Hepatocyte (in vitro differentiated cells): ENCODE results near the gene LDLRAD4. TPM values are rescaled to one million over a fixed set of nuclear protein-coding genes. Genes with fewer than 3 reads are reported as not detected.

Source experiments
- DNase-seq: peaks from one replicate; pipeline ENCODE4 v3.0.0-alpha.2; 2016; ENCODE audit warnings: low spot score
- H2AFZ ChIP-seq: fragments of 200-600 bp; sonication (generic); 2 replicates; pipeline ENCODE4 v1.6.0; 2016; ENCODE audit warnings: antibody characterized with exemption, mild to moderate bottlenecking
- H3K27ac ChIP-seq: fragments of 200-600 bp; sonication (generic); 2 replicates; pipeline ENCODE4 v1.5.1; 2016; ENCODE audit warnings: mild to moderate bottlenecking
- H3K27me3 ChIP-seq: fragments of 200-600 bp; sonication (generic); 2 replicates; pipeline ENCODE4 v1.6.1; 2016
- H3K36me3 ChIP-seq: fragments of 200-600 bp; sonication (generic); replicated peaks from 2 replicates; pipeline ENCODE4 v1.5.1; 2016; ENCODE audit warnings: low read depth; ENCODE audit not compliant: insufficient read depth
- H3K4me1 ChIP-seq: fragments of 200-600 bp; sonication (generic); 2 replicates; pipeline ENCODE4 v1.5.1; 2016; ENCODE audit warnings: mild to moderate bottlenecking, moderate library complexity; ENCODE audit not compliant: insufficient read depth
- H3K4me2 ChIP-seq: fragments of 200-600 bp; sonication (generic); 2 replicates; pipeline ENCODE4 v1.6.0; 2016
- H3K4me3 ChIP-seq: fragments of 200-600 bp; sonication (generic); 2 replicates; pipeline ENCODE4 v1.5.1; 2016; ENCODE audit warnings: mild to moderate bottlenecking
- H3K79me2 ChIP-seq: fragments of 200-600 bp; sonication (generic); 2 replicates; pipeline ENCODE4 v1.6.0; 2017; ENCODE audit warnings: mild to moderate bottlenecking
- H3K9me2 ChIP-seq: fragments of 200-600 bp; sonication (generic); replicated peaks from 2 replicates; pipeline ENCODE4 v1.6.0; 2017; ENCODE audit warnings: mild to moderate bottlenecking; ENCODE audit not compliant: insufficient read depth
- H3K9me3 ChIP-seq: fragments of 200-600 bp; sonication (generic); 2 replicates; pipeline ENCODE4 v1.5.1; 2016; ENCODE audit warnings: low read depth, mild to moderate bottlenecking
- H4K20me1 ChIP-seq: fragments of 200-600 bp; sonication (generic); 2 replicates; pipeline ENCODE4 v1.6.0; 2016; ENCODE audit warnings: mild to moderate bottlenecking; ENCODE audit not compliant: insufficient read depth, poor library complexity, severe bottlenecking
- EZH2 ChIP-seq: fragments of 200-600 bp; sonication (generic); IDR thresholded peaks from 2 replicates; pipeline ENCODE4 v1.6.1; 2016; ENCODE audit warnings: antibody characterized with exemption, mild to moderate bottlenecking, borderline replicate concordance
- EZH2phosphoT487 ChIP-seq: fragments of 200-600 bp; sonication (generic); IDR thresholded peaks from one replicate; pipeline ENCODE4 v1.6.1; 2018; ENCODE audit warnings: antibody characterized with exemption, mild to moderate bottlenecking, low read depth, moderate library complexity; ENCODE audit not compliant: unreplicated experiment, severe bottlenecking
- WGBS: methylation state at CpG from one replicate; pipeline ENCODE4 v1.1.6; 2016; ENCODE audit warnings: low lambda C conversion rate; ENCODE audit errors: missing lambda C conversion rate; 5-methylcytosine and 5-hydroxymethylcytosine counted together
- polyA plus RNA-seq: library from polyadenylated mRNA; unstranded; fragments of >200 nt; fragmentation: Nextera tagmentation; extraction: Ambion mirVana; gene quantifications from 2 replicates; pipeline ENCODE4 v1.2.1, GENCODE V29; 2016
- total RNA-seq: library from RNA; depleted of rRNA; stranded (reverse); fragments of >200 nt; gene quantifications from 2 replicates; pipeline ENCODE4 v1.2.3, GENCODE V29; 2014
- TF ChIP-seq, protein P1 (sequence below): fragments of 200-600 bp; sonication (generic); IDR thresholded peaks from 2 replicates; pipeline ENCODE4 v1.5.1; 2016; ENCODE audit warnings: antibody characterized with exemption, mild to moderate bottlenecking; ENCODE audit not compliant: poor library complexity

The LDLRAD4 gene
- total and polyA plus RNA-seq, 2 experiments from 2014 or later, result 15.1 to 29.0 TPM

DNA sequence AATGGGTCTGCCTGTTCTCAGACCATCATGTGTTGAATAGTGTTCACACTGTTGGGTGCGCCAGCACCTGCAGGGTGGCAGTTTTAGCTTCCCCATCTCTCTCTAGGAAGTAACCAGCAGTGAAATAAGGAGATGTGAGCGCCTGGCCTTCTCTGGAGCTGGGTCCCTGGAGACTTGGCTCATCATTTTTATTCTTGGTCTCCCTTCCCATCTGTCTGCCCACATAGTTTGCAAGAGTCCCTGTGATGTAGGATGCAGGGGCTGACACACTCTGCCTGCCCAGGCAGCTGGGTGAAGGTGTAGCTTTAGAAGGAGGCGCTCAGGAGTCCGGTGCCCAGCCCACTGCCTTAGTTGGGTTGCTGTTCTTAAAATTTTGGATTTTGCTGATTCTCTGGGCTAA is 172.2 kb downstream of the LDLRAD4 start:
- no peaks in the 10 kb centered on the region for H3K9me3 ChIP-seq
- 94% methylated on average over 4 of the region's 4 CpGs for WGBS
- H3K4me2 ChIP-seq, result no peak overlapping the region
- no peaks in the 10 kb centered on the region for H3K79me2 ChIP-seq
- H3K36me3 ChIP-seq, result no peaks in the 10 kb centered on the region
- H3K9me2 ChIP-seq, result no peaks in the 10 kb centered on the region
- no peak overlapping the region for H3K27ac ChIP-seq
- H3K4me3 ChIP-seq, result no peak overlapping the region
- H3K4me1 ChIP-seq, result peaks cover 7% of the 10 kb centered on the region
- H2AFZ ChIP-seq, result no peak overlapping the region
- no peaks in the 10 kb centered on the region for H4K20me1 ChIP-seq
- no peak for DNase-seq
- no peaks in the 10 kb centered on the region for H3K27me3 ChIP-seq
- TF ChIP-seq EZH2 (no peak), EZH2phosphoT487 (no peak)
- TF ChIP-seq, protein P1, sequence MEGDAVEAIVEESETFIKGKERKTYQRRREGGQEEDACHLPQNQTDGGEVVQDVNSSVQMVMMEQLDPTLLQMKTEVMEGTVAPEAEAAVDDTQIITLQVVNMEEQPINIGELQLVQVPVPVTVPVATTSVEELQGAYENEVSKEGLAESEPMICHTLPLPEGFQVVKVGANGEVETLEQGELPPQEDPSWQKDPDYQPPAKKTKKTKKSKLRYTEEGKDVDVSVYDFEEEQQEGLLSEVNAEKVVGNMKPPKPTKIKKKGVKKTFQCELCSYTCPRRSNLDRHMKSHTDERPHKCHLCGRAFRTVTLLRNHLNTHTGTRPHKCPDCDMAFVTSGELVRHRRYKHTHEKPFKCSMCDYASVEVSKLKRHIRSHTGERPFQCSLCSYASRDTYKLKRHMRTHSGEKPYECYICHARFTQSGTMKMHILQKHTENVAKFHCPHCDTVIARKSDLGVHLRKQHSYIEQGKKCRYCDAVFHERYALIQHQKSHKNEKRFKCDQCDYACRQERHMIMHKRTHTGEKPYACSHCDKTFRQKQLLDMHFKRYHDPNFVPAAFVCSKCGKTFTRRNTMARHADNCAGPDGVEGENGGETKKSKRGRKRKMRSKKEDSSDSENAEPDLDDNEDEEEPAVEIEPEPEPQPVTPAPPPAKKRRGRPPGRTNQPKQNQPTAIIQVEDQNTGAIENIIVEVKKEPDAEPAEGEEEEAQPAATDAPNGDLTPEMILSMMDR, result no peak

DNA sequence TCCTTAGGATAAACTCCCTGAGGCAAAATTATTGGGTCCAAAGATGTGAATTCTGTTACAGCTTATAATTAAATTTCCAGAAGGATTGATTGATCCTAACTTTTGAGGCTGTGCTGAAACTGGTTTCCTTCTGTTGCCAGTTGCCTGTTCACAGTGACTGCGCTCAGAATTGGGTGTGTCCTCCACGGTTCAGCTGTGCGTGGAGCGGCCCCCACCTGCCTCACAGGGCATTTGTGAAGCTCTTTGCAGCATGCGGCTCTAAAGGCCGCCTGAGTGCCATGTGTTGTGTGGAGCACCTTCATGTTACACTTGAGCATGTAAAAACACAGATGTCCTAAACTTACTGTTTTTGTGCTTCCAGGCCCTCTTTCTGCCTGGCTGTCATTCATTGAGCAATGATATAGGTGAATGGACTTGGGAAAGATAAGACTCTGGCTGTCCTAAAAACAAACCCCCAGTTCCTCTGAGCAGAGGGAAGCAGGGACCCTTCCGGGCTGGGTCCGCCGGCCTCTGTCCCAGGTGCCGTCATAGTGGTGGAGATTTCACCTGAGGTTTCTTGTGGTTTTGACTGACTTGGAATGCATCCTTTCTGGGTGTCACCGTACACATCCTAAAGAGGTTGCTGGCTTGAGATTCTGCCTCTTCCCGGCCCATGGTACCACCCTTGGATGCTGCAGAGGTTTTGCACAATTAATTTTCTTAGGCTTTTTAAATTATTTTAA is 173.6 kb downstream of the LDLRAD4 start:
- H3K4me2 ChIP-seq, result no peak overlapping the region
- H4K20me1 ChIP-seq, result no peaks in the 10 kb centered on the region
- H3K4me1 ChIP-seq, result peaks cover 7% of the 10 kb centered on the region
- no peaks in the 10 kb centered on the region for H3K9me3 ChIP-seq
- no peaks in the 10 kb centered on the region for H3K36me3 ChIP-seq
- no peaks in the 10 kb centered on the region for H3K27me3 ChIP-seq
- no peaks in the 10 kb centered on the region for H3K79me2 ChIP-seq
- no peak for TF ChIP-seq EZH2
- no peak overlapping the region for H3K4me3 ChIP-seq
- H3K27ac ChIP-seq, result no peak overlapping the region
- DNase-seq, result no peak
- WGBS, result 93% methylated on average over 12 of the region's 12 CpGs
- no peaks in the 10 kb centered on the region for H3K9me2 ChIP-seq
- H2AFZ ChIP-seq, result no peak overlapping the region

DNA sequence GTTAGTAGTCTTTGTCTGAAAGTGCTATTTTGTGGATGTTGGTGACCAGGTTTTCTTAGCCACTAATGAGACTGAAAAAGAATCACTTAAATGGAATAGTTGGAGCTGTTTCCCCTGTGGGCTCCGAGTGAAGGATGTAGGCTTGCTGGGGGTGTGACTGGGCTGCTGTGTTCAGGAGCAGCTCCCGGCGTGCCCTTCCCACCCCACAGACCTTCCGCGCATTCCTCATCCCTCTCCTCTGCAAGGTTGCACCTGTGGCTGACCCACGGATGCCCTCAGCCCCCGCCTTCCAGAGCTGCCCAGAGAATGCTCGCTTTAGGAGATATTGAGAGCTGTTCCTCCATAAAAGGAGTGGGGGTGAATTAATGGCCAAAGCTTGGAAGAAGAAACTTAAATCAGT is 174.3 kb downstream of the LDLRAD4 start:
- DNase-seq, result no peak
- H3K9me3 ChIP-seq, result no peaks in the 10 kb centered on the region

DNA sequence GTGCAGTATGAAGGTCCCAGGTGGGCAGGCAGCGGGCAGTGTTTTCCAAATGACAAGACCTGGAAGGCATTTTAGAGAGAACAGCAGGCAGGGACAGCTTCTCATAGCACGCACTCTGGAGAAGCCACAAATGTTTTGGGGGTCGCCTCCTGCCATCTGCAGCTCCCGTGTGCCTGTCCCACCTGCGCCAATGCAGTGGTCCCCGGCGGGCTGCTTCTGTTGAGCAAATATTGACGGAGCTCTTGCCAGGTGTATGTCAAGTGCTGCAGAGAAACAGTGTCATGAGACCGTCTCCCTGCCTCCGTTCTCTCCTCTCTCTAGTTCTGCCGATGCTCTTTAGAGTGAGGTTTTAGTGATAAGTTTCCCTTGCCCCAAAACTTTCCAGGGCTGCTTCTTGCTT is 174.8 kb downstream of the LDLRAD4 start:
- H3K79me2 ChIP-seq, result no peaks in the 10 kb centered on the region
- WGBS, result 70% methylated on average over 11 of the region's 11 CpGs
- TF ChIP-seq, protein P1, result no peak
- TF ChIP-seq EZH2phosphoT487 (no peak), EZH2 (no peak)
- no peak overlapping the region for H3K4me2 ChIP-seq
- no peaks in the 10 kb centered on the region for H4K20me1 ChIP-seq
- no peaks in the 10 kb centered on the region for H3K9me2 ChIP-seq
- no peak overlapping the region for H3K4me3 ChIP-seq
- no peak overlapping the region for H3K27ac ChIP-seq
- peaks cover 4% of the 10 kb centered on the region for H3K4me1 ChIP-seq
- DNase-seq, result no peak
- H3K9me3 ChIP-seq, result no peaks in the 10 kb centered on the region
- H3K27me3 ChIP-seq, result no peaks in the 10 kb centered on the region
- no peak overlapping the region for H2AFZ ChIP-seq
- H3K36me3 ChIP-seq, result no peaks in the 10 kb centered on the region

More for the DNA sequence above, 174.3 kb downstream of the LDLRAD4 start:
- H2AFZ ChIP-seq, result no peak overlapping the region
- peaks cover 7% of the 10 kb centered on the region for H3K4me1 ChIP-seq
- H3K4me3 ChIP-seq, result no peak overlapping the region
- no peaks in the 10 kb centered on the region for H4K20me1 ChIP-seq
- H3K79me2 ChIP-seq, result no peaks in the 10 kb centered on the region
- no peaks in the 10 kb centered on the region for H3K36me3 ChIP-seq
- 71% methylated on average over 8 of the region's 8 CpGs for WGBS
- no peak overlapping the region for H3K27ac ChIP-seq
- TF ChIP-seq EZH2, result no peak
- TF ChIP-seq, protein P1, result no peak
- TF ChIP-seq EZH2phosphoT487, result no peak
- H3K9me2 ChIP-seq, result no peaks in the 10 kb centered on the region
- no peaks in the 10 kb centered on the region for H3K27me3 ChIP-seq
- H3K4me2 ChIP-seq, result no peak overlapping the region
